SH-SY5Y (cell line): ENCODE results near the gene SUOX.

ENCODE experiments used
- GATA2 ChIP-seq: IDR thresholded peaks from 2 replicates; pipeline ENCODE4 v1.6.1; 2011; ENCODE audit warnings: mild to moderate bottlenecking, low read depth, low read length
- GATA3 ChIP-seq: IDR thresholded peaks from 2 replicates; pipeline ENCODE4 v1.6.1; 2011; ENCODE audit warnings: low read depth, mild to moderate bottlenecking, low read length, moderate library complexity

The SUOX gene

GRCh38 chr12:55972911-55973598 lies 24.0 kb upstream of the SUOX start:
- no peak for TF ChIP-seq GATA3
- no peak for TF ChIP-seq GATA2

- no peak for TF ChIP-seq GATA3
- no peak for TF ChIP-seq GATA2
Observed at GRCh38 chr12:55973599-55974307, 23.3 kb upstream of the SUOX start, which contains the start of gene RAB5B. Gene RAB5B (plus strand): TSS chr12:55974078. CDS start chr12:55986961, 12,883 bp downstream.

- TF ChIP-seq GATA3 (no peak), GATA2 (no peak)
Observed at GRCh38 chr12:55974308-55974730, 22.8 kb upstream of the SUOX start.

- TF ChIP-seq GATA3: no peak
- TF ChIP-seq GATA2: no peak
Observed at GRCh38 chr12:55978393-55978792, 18.7 kb upstream of the SUOX start.

GRCh38 chr12:55979069-55979468 lies 18.0 kb upstream of the SUOX start:
- no peak for TF ChIP-seq GATA2
- TF ChIP-seq GATA3: no peak

- no peak for TF ChIP-seq GATA2
- no peak for TF ChIP-seq GATA3
Observed at GRCh38 chr12:55982319-55982936, 14.6 kb upstream of the SUOX start.

GRCh38 chr12:55983232-55983842 lies 13.7 kb upstream of the SUOX start:
- TF ChIP-seq GATA3 (no peak), GATA2 (no peak)

- TF ChIP-seq GATA2 (no peak), GATA3 (no peak)
Observed at GRCh38 chr12:55984861-55985260, 12.2 kb upstream of the SUOX start.

GRCh38 chr12:55985341-55985740 lies 11.7 kb upstream of the SUOX start:
- TF ChIP-seq GATA2 (no peak), GATA3 (no peak)

GRCh38 chr12:55991110-55991509 lies 6.0 kb upstream of the SUOX start:
- TF ChIP-seq GATA3: no peak
- no peak for TF ChIP-seq GATA2

- TF ChIP-seq GATA2 (no peak), GATA3 (no peak)
Observed at GRCh38 chr12:55993230-55993853, 3.7 kb upstream of the SUOX start.

GRCh38 chr12:55995366-55995765 lies 1.7 kb upstream of the SUOX start:
- TF ChIP-seq GATA3 (no peak), GATA2 (no peak)

GRCh38 chr12:55996201-55996714 lies 818 bp upstream of the SUOX start:
- TF ChIP-seq GATA3 (no peak), GATA2 (no peak)

- TF ChIP-seq GATA2 (no peak), GATA3 (no peak)
Observed at GRCh38 chr12:55997535-55997859, 421 bp downstream of the SUOX start.

GRCh38 chr12:56001487-56002100 lies 4.5 kb downstream of the SUOX start:
- TF ChIP-seq GATA2 (no peak), GATA3 (no peak)

GRCh38 chr12:56004211-56004610 lies 7.1 kb downstream of the SUOX start:
- TF ChIP-seq GATA3 (no peak), GATA2 (no peak)
